HEK293 (cell line): Measurements from ENCODE around the gene EEF2K.

Experiments used
- CTCF ChIA-PET: fragments of 350-600 bp; formaldehyde crosslinking; extraction: SDS; loops from one replicate; lab custom pipeline; 2021; ENCODE audit warnings: antibody characterized with exemption; lab: Yijun Ruan, JAX
- POLR2A ChIA-PET: fragments of 300-600 bp; formaldehyde crosslinking; extraction: SDS; loops from one replicate; lab custom pipeline; 2020; ENCODE audit warnings: antibody characterized with exemption, inconsistent platforms; lab: Yijun Ruan, JAX
- H3K27ac ChIP-seq: fragments of 200-500 bp; sonication (Bioruptor generic); 2 replicates; pipeline ENCODE4 v1.5.1; 2014; ENCODE audit warnings: low read depth, low read length, control low read depth, inconsistent platforms; ENCODE audit errors: extremely low read depth
- H3K36me3 ChIP-seq, 2 experiments: fragments of 200-500 bp in 1 of 2; sonication (Bioruptor generic) in 1 of 2; 1 replicate in 1 of 2; 2 replicates in 1 of 2; pipeline ENCODE4 v1.5.1; 2014 to 2017; ENCODE audit warnings: inconsistent platforms in 2 of 2, low read length in 2 of 2; ENCODE audit not compliant: control insufficient read depth in 2 of 2, insufficient read depth in 1 of 2
- H3K4me1 ChIP-seq: fragments of 200-500 bp; sonication (Bioruptor generic); 2 replicates; pipeline ENCODE4 v1.5.1; 2014; ENCODE audit warnings: mild to moderate bottlenecking, low read length, inconsistent platforms; ENCODE audit not compliant: control insufficient read depth, insufficient read depth
- H3K4me3 ChIP-seq: 2 replicates; pipeline ENCODE4 v1.5.1; 2011; ENCODE audit warnings: low read depth, mild to moderate bottlenecking, control low read depth, low read length, moderate library complexity
- H3K9me3 ChIP-seq: fragments of 200-500 bp; sonication (Bioruptor generic); 2 replicates; pipeline ENCODE4 v1.5.1; 2014; ENCODE audit warnings: low read depth, low read length, inconsistent platforms; ENCODE audit not compliant: control insufficient read depth, insufficient read depth
- CTCF ChIP-seq: fragments of 450-650 bp; formaldehyde crosslinking; IDR thresholded peaks from 2 replicates; pipeline ENCODE4 v1.5.1; 2016; ENCODE audit warnings: missing biosample characterization, missing genetic modification characterization
- GLI4 ChIP-seq: fragments of 450-650 bp; formaldehyde crosslinking; IDR thresholded peaks from 2 replicates; pipeline ENCODE4 v1.5.1; 2016; ENCODE audit warnings: missing biosample characterization, missing genetic modification characterization
- KLF10 ChIP-seq: fragments of 450-650 bp; IDR thresholded peaks from 2 replicates; pipeline ENCODE4 v1.5.1; 2018; ENCODE audit warnings: missing biosample characterization, mild to moderate bottlenecking, missing genetic modification characterization
- KLF8 ChIP-seq: fragments of 450-650 bp; formaldehyde crosslinking; IDR thresholded peaks from 2 replicates; pipeline ENCODE4 v1.5.1; 2016; ENCODE audit warnings: missing biosample characterization, missing genetic modification characterization
- SCRT1 ChIP-seq: fragments of 450-650 bp; formaldehyde crosslinking; IDR thresholded peaks from 2 replicates; pipeline ENCODE4 v1.5.1; 2016; ENCODE audit warnings: missing biosample characterization, missing genetic modification characterization, borderline replicate concordance
- SCRT2 ChIP-seq: fragments of 450-650 bp; formaldehyde crosslinking; IDR thresholded peaks from 2 replicates; pipeline ENCODE4 v1.5.1; 2016; ENCODE audit warnings: missing biosample characterization, missing genetic modification characterization
- SP2 ChIP-seq: fragments of 450-650 bp; formaldehyde crosslinking; IDR thresholded peaks from 2 replicates; pipeline ENCODE4 v1.5.1; 2016; ENCODE audit warnings: missing biosample characterization, missing genetic modification characterization
- TCF7L2 ChIP-seq: IDR thresholded peaks from 2 replicates; pipeline ENCODE4 v1.6.1; 2011; ENCODE audit warnings: low read depth, mild to moderate bottlenecking, inconsistent platforms, low read length, moderate library complexity, borderline replicate concordance
- YY1 ChIP-seq: fragments of 450-650 bp; formaldehyde crosslinking; IDR thresholded peaks from 2 replicates; pipeline ENCODE4 v1.5.1; 2018; ENCODE audit warnings: missing biosample characterization, missing genetic modification characterization
- YY2 ChIP-seq: fragments of 450-650 bp; formaldehyde crosslinking; IDR thresholded peaks from 2 replicates; pipeline ENCODE4 v1.5.1; 2016; ENCODE audit warnings: missing biosample characterization, missing genetic modification characterization
- ZEB2 ChIP-seq: fragments of 450-650 bp; formaldehyde crosslinking; IDR thresholded peaks from 2 replicates; pipeline ENCODE4 v1.5.1; 2016; ENCODE audit warnings: missing biosample characterization, missing genetic modification characterization
- ZFHX2 ChIP-seq: fragments of 450-650 bp; formaldehyde crosslinking; conservative IDR thresholded peaks from 2 replicates; pipeline ENCODE4 v1.5.1; 2016; ENCODE audit warnings: missing biosample characterization, missing genetic modification characterization
- ZNF155 ChIP-seq: fragments of 450-650 bp; formaldehyde crosslinking; IDR thresholded peaks from 2 replicates; pipeline ENCODE4 v1.5.1; 2016; ENCODE audit warnings: missing biosample characterization, missing genetic modification characterization
- ZNF157 ChIP-seq: fragments of 450-650 bp; formaldehyde crosslinking; IDR thresholded peaks from 2 replicates; pipeline ENCODE4 v1.5.1; 2016; ENCODE audit warnings: missing biosample characterization, missing genetic modification characterization
- ZNF18 ChIP-seq: fragments of 450-650 bp; formaldehyde crosslinking; IDR thresholded peaks from 2 replicates; pipeline ENCODE4 v1.5.1; 2016; ENCODE audit warnings: missing biosample characterization, missing genetic modification characterization
- ZNF214 ChIP-seq: fragments of 450-650 bp; formaldehyde crosslinking; IDR thresholded peaks from 2 replicates; pipeline ENCODE4 v1.5.1; 2017; ENCODE audit warnings: missing biosample characterization, mild to moderate bottlenecking, missing genetic modification characterization, borderline replicate concordance
- ZNF24 ChIP-seq: fragments of 450-650 bp; formaldehyde crosslinking; IDR thresholded peaks from 2 replicates; pipeline ENCODE4 v1.5.1; 2016; ENCODE audit warnings: missing biosample characterization, missing genetic modification characterization
- ZNF350 ChIP-seq: fragments of 450-650 bp; formaldehyde crosslinking; IDR thresholded peaks from 2 replicates; pipeline ENCODE4 v1.5.0; 2017; ENCODE audit warnings: missing biosample characterization, mild to moderate bottlenecking, missing genetic modification characterization
- ZNF449 ChIP-seq: fragments of 450-650 bp; formaldehyde crosslinking; IDR thresholded peaks from 2 replicates; pipeline ENCODE4 v1.5.1; 2017; ENCODE audit warnings: missing biosample characterization, mild to moderate bottlenecking, missing genetic modification characterization, moderate library complexity
- ZNF580 ChIP-seq: fragments of 450-650 bp; formaldehyde crosslinking; IDR thresholded peaks from 2 replicates; pipeline ENCODE4 v1.5.1; 2016; ENCODE audit warnings: missing biosample characterization, missing genetic modification characterization
- ZNF623 ChIP-seq: fragments of 450-650 bp; formaldehyde crosslinking; IDR thresholded peaks from 2 replicates; pipeline ENCODE4 v1.5.1; 2016; ENCODE audit warnings: missing biosample characterization, missing genetic modification characterization
- ZNF645 ChIP-seq: fragments of 450-650 bp; formaldehyde crosslinking; IDR thresholded peaks from 2 replicates; pipeline ENCODE4; 2016; ENCODE audit warnings: missing biosample characterization, missing genetic modification characterization
- ZNF654 ChIP-seq: fragments of 450-650 bp; formaldehyde crosslinking; IDR thresholded peaks from 2 replicates; pipeline ENCODE4 v1.5.1; 2016; ENCODE audit warnings: low read depth, missing biosample characterization, missing genetic modification characterization
- ZNF660 ChIP-seq: fragments of 450-650 bp; IDR thresholded peaks from 2 replicates; pipeline ENCODE4 v1.5.1; 2018; ENCODE audit warnings: missing biosample characterization, mild to moderate bottlenecking, missing genetic modification characterization
- ZNF701 ChIP-seq: fragments of 450-650 bp; formaldehyde crosslinking; IDR thresholded peaks from 2 replicates; pipeline ENCODE4 v1.5.1; 2016; ENCODE audit warnings: missing biosample characterization, missing genetic modification characterization
- TF ChIP-seq, protein P1 (sequence below): fragments of 450-650 bp; formaldehyde crosslinking; IDR thresholded peaks from 2 replicates; pipeline ENCODE4 v1.5.1; 2016; ENCODE audit warnings: missing biosample characterization, missing genetic modification characterization
- TF ChIP-seq, protein P2 (sequence below): fragments of 450-650 bp; formaldehyde crosslinking; IDR thresholded peaks from 2 replicates; pipeline ENCODE4 v1.5.1; 2016; ENCODE audit warnings: missing biosample characterization, missing genetic modification characterization, low read depth

Gene EEF2K

GRCh38 chr16:22321340-22322001 lies 115.4 kb downstream of the EEF2K start:
- POLR2A ChIA-PET, result interaction anchor here (0.5 kb wide), 2 partner anchors 16 to 1509 kb away, joined by 3 read pairs; no protein-coding TSS in a partner anchor
- CTCF ChIA-PET, result interaction anchor here (0.6 to 1.6 kb wide), 15 partner anchors 9 to 1165 kb away, joined by 3 to 6 read pairs (median 4); no protein-coding TSS in a partner anchor
- Histone ChIP-seq H3K27ac (no peak overlapping the region), H3K9me3 (no peaks in the 10 kb centered on the region), H3K36me3 (peaks cover 11 to 89% of the 10 kb centered on the region in 2 experiments; a peak in 2 of 3 replicates), H3K4me3 (no peak overlapping the region), H3K4me1 (no peaks in the 10 kb centered on the region)
- peak; percentile 64; the same call in 1 of the 2 replicates for TF ChIP-seq ZNF660
- TF ChIP-seq, protein P1, sequence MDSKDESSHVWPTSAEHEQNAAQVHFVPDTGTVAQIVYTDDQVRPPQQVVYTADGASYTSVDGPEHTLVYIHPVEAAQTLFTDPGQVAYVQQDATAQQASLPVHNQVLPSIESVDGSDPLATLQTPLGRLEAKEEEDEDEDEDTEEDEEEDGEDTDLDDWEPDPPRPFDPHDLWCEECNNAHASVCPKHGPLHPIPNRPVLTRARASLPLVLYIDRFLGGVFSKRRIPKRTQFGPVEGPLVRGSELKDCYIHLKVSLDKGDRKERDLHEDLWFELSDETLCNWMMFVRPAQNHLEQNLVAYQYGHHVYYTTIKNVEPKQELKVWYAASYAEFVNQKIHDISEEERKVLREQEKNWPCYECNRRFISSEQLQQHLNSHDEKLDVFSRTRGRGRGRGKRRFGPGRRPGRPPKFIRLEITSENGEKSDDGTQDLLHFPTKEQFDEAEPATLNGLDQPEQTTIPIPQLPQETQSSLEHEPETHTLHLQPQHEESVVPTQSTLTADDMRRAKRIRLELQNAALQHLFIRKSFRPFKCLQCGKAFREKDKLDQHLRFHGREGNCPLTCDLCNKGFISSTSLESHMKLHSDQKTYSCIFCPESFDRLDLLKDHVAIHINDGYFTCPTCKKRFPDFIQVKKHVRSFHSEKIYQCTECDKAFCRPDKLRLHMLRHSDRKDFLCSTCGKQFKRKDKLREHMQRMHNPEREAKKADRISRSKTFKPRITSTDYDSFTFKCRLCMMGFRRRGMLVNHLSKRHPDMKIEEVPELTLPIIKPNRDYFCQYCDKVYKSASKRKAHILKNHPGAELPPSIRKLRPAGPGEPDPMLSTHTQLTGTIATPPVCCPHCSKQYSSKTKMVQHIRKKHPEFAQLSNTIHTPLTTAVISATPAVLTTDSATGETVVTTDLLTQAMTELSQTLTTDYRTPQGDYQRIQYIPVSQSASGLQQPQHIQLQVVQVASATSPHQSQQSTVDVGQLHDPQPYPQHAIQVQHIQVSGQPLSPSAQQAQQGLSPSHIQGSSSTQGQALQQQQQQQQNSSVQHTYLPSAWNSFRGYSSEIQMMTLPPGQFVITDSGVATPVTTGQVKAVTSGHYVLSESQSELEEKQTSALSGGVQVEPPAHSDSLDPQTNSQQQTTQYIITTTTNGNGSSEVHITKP (tag by site-specific recombination), result no peak
- no peak for TF ChIP-seq ZNF157 (tag by site-specific recombination)
- TF ChIP-seq ZNF155 (tag by site-specific recombination), result no peak
- no peak for TF ChIP-seq ZNF701 (tag by site-specific recombination)
- TF ChIP-seq YY2 (tag by site-specific recombination), result peak; percentile 60
- no peak for TF ChIP-seq ZNF214 (tag by site-specific recombination)
- no peak for TF ChIP-seq TCF7L2
- TF ChIP-seq GLI4 (tag by site-specific recombination), result no peak
- TF ChIP-seq ZNF350 (tag by site-specific recombination), result no peak
- TF ChIP-seq CTCF (tag by site-specific recombination), result peak; percentile 91
- no peak for TF ChIP-seq ZEB2
- TF ChIP-seq ZNF580 (tag by site-specific recombination), result no peak
- no peak for TF ChIP-seq ZNF449 (tag by site-specific recombination)
- no peak for TF ChIP-seq ZNF623 (tag by site-specific recombination)
- TF ChIP-seq KLF8, result no peak
- TF ChIP-seq SCRT2 (tag by site-specific recombination), result peak; percentile 98
- TF ChIP-seq ZNF654 (tag by site-specific recombination), result peak; percentile 96
- TF ChIP-seq SCRT1 (tag by site-specific recombination), result peak; percentile 98
- no peak for TF ChIP-seq YY1
- no peak for TF ChIP-seq ZNF18
- TF ChIP-seq ZFHX2 (tag by site-specific recombination), result no peak
- TF ChIP-seq KLF10 (tag by site-specific recombination), result no peak
- no peak for TF ChIP-seq SP2
- TF ChIP-seq, protein P2, sequence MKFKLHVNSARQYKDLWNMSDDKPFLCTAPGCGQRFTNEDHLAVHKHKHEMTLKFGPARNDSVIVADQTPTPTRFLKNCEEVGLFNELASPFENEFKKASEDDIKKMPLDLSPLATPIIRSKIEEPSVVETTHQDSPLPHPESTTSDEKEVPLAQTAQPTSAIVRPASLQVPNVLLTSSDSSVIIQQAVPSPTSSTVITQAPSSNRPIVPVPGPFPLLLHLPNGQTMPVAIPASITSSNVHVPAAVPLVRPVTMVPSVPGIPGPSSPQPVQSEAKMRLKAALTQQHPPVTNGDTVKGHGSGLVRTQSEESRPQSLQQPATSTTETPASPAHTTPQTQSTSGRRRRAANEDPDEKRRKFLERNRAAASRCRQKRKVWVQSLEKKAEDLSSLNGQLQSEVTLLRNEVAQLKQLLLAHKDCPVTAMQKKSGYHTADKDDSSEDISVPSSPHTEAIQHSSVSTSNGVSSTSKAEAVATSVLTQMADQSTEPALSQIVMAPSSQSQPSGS (tag by site-specific recombination), result no peak
- TF ChIP-seq ZNF645 (tag by site-specific recombination), result no peak
- no peak for TF ChIP-seq ZNF24
